GM21360 (cell line): ENCODE measurements around the gene NR2F2.

Source experiments
- ATAC-seq: cut with Tn5 transposase; IDR thresholded peaks from one replicate; pipeline ENCODE4 v1.9.1; 2021; ENCODE audit warnings: mild to moderate bottlenecking, moderate library complexity; ENCODE audit not compliant: unreplicated experiment

NR2F2 gene

GRCh38 chr15:96341513-96342405, 11.3 kb downstream of the NR2F2 start:
- no peak for ATAC-seq

- no peak for ATAC-seq
These were observed 12.1 kb downstream of the NR2F2 start for GRCh38 chr15:96342406-96343112.

GRCh38 chr15:96343113-96344059, 12.9 kb downstream of the NR2F2 start:
- no peak for ATAC-seq

- ATAC-seq: no peak
These were observed 13.7 kb downstream of the NR2F2 start for GRCh38 chr15:96344060-96344705.

- peak; percentile 1 for ATAC-seq
These were observed 14.4 kb downstream of the NR2F2 start for GRCh38 chr15:96344706-96345559.

GRCh38 chr15:96345560-96346399, 15.3 kb downstream of the NR2F2 start:
- peak; percentile 55 for ATAC-seq

GRCh38 chr15:96346409-96346970, 16.0 kb downstream of the NR2F2 start:
- no peak for ATAC-seq

GRCh38 chr15:96347181-96348111, 16.9 kb downstream of the NR2F2 start:
- no peak for ATAC-seq

- ATAC-seq: no peak
These were observed 17.9 kb downstream of the NR2F2 start for GRCh38 chr15:96348112-96349027.

- no peak for ATAC-seq
These were observed 18.7 kb downstream of the NR2F2 start for GRCh38 chr15:96349034-96349856.

- no peak for ATAC-seq
These were observed 19.6 kb downstream of the NR2F2 start for GRCh38 chr15:96349857-96350720.

- no peak for ATAC-seq
These were observed 20.6 kb downstream of the NR2F2 start for GRCh38 chr15:96350934-96351724.

GRCh38 chr15:96351761-96352603, 21.5 kb downstream of the NR2F2 start:
- no peak for ATAC-seq
